NOMO-1 treated with dmso at 0.1 percent for 144 hours (cell line): Measurements from ENCODE around the gene TSHZ3.

Source experiments
- DNase-seq: peaks from one replicate; lab custom pipeline; 2025; ENCODE audit not compliant: unreplicated experiment; lab: John Stamatoyannopoulos, UW

The TSHZ3 gene, protein sequence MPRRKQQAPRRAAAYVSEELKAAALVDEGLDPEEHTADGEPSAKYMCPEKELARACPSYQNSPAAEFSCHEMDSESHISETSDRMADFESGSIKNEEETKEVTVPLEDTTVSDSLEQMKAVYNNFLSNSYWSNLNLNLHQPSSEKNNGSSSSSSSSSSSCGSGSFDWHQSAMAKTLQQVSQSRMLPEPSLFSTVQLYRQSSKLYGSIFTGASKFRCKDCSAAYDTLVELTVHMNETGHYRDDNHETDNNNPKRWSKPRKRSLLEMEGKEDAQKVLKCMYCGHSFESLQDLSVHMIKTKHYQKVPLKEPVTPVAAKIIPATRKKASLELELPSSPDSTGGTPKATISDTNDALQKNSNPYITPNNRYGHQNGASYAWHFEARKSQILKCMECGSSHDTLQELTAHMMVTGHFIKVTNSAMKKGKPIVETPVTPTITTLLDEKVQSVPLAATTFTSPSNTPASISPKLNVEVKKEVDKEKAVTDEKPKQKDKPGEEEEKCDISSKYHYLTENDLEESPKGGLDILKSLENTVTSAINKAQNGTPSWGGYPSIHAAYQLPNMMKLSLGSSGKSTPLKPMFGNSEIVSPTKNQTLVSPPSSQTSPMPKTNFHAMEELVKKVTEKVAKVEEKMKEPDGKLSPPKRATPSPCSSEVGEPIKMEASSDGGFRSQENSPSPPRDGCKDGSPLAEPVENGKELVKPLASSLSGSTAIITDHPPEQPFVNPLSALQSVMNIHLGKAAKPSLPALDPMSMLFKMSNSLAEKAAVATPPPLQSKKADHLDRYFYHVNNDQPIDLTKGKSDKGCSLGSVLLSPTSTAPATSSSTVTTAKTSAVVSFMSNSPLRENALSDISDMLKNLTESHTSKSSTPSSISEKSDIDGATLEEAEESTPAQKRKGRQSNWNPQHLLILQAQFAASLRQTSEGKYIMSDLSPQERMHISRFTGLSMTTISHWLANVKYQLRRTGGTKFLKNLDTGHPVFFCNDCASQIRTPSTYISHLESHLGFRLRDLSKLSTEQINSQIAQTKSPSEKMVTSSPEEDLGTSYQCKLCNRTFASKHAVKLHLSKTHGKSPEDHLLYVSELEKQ

DNA sequence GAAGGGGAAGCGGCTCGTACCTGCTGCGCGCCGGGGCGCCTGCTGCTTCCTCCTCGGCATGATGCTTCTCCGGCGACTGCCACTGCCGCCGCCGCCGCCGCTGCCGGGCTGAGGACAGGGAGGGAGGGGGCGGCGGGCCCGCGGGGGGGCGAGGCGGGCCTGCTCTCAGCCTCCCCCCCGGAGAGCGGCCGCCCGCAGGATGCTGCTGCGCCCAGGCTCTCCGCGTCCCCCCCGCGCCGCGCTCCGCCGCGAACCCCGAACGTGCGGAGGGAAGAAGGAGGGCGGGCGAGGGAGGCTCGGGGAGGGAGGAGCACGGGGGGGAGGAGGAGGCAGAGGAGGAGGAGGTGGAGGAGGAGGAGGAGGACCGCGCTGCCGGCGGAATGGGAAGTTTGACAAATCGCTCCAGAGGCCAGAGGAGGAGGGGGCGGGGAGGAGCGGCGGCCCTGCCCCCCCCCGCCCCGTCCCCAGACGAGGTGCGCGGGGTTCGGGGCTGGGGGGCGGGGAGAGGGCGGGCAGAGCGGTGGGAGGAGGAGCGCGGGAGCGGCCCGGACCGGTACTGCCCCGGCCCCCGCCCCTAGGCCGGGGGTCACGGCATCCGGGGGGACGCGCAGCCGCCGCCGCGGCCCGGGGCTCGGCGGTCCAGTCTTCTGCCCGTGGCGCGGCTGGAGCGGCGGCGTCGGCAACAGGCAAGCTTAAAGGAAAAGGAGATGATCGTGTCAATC is at the start of gene TSHZ3:
Gene TSHZ3, minus strand, starts transcription at position 277 of the 722 bp plus-strand sequence. Its CDS starts 217 bp downstream, at position 60.
- peak; percentile 72 for DNase-seq

DNA sequence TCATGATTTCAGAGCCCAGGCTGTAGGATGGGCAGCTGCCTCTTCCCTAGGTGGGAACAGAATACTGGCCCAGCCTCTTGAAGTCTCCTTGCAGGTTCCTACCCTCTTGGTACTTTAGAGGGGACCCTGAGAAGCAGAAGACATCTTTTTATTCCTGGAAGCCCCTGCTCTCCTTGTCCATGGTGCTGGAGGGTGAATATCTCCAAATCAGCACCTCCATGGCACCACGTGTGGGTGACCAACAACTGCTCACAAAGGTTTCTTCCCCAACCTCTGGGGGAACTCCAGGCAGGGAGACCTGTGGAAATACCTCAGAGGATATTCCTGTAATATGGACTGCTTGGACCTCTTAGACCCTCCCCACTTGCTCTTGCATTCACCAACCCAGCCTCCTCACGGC is 48.1 kb upstream of the TSHZ3 start:
- no peak for DNase-seq

DNA sequence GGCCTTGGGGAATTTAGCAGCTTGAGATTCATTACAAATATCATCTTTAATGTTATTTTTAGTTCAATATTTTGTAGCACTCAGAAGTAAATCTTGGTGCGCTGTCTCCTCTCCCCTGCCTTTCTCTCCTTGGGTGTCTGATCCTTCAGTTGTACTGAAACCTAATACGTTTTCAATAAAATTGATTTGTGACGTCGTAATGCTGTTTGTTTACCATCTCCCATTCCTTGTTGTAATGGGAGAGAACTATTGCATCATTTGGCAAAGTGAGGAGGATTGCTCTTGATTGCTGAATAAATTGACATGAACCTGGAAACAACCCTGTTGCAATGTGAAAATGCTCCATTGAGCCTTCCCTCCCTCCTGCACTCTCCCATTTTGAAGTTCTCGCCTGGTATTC is 43.2 kb upstream of the TSHZ3 start:
- no peak for DNase-seq

DNA sequence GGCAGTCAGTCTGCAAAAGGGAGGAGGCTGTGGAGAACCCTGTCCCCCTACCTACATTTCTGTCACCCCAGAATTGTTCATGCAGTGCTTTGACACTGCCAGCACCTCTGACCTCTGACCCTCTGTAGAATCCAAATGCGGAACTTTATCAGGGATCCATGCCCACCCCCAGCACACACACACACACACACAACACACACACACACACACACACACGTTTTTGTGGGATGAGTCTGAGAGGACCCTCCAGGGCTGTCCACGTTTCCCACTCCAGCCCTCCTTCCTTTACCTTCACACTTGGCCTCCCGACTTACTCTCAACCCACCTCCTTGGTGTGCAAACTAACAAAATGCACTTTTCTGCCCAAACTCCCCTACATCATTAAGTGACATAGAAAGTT is 42.3 kb upstream of the TSHZ3 start:
- DNase-seq, result no peak

DNA sequence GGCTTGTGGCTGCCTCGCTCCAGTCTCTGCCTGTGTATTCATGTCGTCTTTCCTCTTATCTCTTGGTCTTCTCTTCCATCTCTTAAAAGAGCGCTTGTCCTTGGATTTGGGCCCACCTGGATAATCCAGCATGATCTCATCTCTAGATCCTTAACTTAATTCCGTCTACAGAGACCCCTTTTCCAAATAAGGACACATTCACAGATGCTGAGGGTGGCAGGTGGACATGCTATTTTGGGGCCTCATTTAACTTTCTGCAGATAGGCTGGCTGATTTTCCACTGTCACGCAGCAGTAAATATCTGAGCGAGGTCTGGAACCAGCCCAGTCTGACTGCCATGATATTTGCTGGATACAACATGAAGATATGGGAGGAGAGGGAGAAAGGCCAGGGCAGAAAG is 41.5 kb upstream of the TSHZ3 start:
- no peak for DNase-seq

DNA sequence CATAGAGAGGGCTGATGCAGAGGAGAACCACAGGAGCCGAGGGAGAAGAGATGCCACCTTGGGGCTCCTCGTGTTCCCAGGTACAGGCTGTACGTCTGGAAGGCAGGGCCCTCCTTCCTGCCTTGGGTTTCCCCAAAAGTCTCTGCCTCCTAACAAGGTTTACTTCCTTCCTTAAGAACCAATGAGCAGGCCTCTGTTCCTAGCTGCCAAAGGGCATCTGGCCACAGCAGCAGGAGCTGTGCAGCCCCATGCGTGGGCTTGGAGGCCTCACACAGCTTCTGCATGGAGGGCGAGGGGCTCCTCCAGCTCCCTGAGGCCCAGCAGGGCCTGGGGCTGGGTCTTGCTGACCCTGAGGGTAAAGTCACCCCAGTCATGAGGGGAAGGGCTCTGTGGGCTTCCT is 40.6 kb upstream of the TSHZ3 start:
- DNase-seq, result no peak

DNA sequence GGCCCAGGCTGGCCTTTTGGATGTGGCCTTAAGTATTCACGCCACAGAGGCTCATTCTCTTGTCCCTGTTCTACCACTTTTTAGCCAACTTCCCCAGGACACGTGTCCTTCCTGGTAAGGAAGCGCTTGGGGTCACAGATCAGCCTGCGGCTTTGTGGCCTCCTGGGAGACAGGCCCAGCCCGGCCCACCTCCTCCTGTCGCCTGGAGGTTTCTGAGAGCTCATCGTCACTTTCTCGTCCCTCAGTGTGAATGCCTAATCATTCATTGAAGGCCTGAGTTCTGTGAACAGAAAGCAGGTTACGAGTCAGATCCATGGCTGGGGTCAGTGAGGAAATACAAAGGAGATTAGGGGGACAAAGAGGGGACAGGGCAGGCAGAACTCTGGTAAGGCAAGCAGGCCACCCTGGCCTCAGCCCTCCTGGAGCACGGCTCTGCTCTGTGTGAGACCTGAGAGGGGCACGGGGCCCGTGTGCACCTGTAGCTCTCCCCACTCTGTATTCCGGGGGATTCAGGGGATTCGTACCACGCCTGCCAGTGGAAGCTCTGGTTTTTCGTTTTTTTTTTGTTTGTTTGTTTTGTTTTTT is 38.6 kb upstream of the TSHZ3 start:
- no peak for DNase-seq

DNA sequence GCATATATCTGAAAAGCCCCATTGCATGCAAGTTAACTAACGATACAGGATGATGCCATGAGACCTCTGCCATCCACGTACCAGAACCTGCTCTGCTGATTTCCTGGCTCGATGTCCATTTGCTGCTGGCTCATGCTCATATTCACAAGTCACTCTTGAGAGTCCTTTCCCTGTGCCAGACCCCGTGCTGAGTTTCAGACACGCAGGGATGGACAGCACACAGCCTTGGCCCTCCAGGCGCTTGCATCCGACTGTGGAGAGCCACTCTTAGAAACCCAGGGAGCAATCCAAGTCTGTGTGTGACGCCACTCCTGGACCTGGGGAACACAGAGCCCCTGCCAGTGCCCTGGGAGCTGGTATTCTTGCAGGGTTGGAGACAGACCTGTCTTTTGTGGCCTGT is 37.6 kb upstream of the TSHZ3 start:
- DNase-seq, result no peak

DNA sequence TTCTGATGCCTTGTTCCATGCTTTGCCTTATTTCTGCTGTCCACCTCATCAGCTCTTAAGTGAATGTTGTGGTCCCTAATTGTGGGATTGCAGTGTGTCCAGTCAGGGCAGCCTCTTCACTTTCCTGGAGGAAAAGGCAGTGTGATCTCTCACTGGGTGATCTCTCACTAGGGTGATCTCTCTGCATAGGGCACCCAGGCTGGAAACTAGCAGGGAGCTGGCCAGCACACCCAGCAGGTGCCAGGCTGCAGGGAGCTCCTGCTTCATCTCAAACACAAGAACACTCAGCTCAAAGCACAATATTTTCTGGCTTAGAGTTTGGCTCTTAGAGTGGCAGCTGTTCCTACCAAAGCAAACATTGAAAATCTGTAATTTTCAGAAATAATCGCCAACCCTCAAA is 36.5 kb upstream of the TSHZ3 start:
- DNase-seq, result no peak

DNA sequence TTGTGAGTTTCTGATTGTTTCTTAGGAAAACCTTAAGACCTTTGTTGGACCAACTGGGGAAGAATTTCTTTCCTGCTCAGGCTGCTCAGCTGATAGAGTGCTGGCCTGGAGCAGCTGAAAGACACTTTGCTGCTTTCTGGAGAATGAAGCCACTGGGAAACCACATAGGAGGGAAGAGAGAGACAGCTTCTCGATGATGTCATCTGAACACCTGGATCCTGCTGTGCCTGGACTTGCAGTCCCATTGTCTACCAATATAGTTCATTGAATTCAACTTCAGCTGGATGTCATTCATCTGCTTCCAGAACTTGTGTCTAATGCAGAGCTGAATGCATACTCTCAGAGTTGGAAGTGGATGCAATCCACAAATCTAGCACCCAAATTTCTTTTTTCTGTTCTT is 34.3 kb upstream of the TSHZ3 start:
- DNase-seq, result no peak

DNA sequence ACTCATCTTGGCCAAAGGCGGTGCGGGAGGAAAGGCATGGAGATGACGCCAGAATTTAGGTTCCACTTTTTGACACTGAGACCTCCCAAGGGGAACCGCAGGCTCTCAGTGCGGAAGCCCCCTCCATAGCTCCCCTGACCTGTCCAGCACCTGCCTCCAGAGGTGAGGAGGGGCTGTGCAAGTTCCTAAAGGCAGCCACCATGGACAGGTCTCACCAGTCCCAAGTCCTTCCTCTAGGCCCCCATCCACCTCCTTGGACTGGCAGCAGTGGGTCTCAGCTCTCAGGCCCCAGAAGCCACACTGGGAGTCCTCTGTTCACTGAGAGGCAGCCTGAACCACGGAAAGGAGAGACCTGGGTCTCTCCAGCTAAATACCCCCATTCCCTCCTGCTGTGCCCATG is 31.6 kb upstream of the TSHZ3 start:
- no peak for DNase-seq

DNA sequence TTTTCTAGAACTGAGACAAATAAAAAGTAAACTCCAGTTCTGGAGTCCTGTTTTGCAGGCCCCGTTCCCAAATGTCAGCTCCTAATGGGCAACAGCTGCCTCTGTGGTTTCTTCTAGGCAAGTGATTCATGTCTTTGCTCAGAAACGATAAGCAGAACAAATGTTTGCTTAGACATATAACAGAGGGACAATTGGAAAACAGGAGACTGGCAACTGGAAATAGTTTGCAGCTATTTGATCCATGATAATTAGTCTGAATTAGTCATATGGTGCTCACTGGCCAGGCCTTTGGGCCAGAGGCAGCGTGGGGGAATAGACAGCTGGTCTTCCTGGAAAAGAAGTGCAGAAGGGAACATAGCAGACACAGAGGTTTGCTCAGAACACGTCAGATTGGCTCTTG is 29.2 kb upstream of the TSHZ3 start:
- no peak for DNase-seq

DNA sequence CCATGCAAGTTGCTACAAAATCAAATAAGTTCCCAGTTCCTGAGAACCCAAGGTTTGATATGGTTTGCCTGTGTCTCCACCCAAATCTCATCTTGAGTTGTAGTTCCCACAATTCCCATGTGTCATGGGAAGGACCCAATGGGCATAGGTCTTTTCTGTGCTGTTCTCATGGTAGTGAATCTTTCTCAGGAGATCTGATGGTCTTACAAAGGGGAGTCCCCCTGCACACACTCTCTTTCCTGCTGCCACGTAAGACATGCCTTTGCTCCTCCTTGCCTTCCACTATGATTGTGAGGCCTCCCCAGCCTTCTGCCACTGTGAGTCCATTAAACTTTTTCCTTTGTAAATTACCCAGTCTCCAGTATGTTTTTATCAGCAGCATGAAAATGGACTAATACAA is 28.5 kb upstream of the TSHZ3 start:
- DNase-seq, result no peak

DNA sequence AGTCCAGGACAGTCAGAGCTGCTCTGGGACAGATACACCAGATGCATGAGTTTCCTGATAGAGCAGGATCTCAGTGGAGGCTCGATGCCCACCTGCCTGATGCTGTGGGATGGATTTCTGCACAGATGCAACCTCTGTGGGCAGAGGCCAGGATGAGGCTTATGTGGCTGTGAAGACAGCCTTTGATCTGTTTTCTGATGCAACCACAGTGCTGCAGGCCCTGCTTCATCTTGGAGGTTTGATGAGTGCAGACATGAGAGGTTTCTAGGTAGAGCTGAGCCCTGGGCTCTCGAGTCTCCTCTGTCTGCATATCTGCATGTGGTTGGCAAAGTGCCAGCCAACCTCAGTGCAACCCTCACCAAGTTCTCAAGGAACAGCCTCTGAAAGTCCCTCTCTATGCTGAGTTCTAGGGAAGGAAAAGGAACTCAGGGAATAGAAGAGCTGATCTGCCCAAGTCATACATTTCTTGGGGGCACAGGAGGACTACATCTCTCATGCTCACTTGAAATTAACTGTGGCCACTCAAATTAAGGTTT is 23.1 kb upstream of the TSHZ3 start:
- DNase-seq, result no peak

DNA sequence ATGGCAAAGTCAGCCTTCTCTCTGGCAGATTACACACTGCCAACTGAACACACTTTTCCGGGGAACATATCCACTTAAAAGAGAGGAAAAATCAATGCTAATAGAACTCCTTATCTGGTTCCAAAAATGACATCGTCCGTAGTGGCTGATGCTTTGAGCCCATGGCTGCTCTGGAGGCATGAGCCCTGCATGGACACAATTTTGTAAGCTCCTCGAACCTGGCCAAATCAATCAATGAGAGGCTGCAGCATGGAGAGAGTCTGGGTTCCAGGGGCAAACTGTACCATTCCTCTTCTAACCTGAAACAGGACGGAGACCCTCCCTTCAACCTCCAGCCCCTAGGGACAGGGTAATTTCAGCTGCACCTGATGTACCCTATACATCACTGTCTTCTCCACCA is 21.0 kb upstream of the TSHZ3 start:
- no peak for DNase-seq

DNA sequence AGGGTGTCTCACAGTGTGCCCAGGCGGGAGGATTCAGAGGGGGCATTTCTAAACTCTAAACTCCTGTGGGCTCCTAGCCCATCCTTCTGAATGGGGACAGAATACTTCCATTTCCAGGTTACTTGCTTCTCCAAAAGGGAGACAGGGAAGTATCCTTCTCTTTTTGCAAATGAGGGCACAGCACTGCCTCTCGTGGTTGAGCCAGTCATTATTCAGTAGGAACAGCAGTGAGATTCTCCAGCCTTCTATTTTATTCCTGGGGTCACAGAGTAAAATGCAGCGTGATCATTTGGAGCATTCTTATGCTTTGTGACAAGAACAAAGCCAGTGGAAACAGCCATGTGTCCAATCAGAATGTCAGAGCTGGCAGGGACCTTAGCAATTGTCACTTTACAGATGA is 15.7 kb upstream of the TSHZ3 start:
- no peak for DNase-seq

DNA sequence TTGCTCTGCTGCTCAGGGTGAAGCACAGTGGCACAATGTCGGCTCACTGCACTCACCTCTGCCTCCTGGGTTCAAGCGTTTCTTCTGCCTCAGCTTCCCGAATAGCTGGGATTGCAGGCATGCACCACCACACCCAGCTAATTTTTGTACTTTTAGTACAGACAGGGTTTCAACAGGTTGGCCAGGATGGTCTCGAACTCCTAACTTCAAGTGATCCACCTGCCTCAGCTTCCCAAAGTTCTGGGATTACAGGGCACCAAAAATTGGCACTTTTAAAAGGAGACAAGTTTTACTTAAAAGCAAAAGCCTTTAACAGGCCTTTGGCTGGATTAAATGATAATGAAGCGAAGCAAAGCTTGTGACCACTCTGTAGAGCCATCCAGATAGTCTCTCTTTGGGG is 12.5 kb upstream of the TSHZ3 start:
- DNase-seq, result no peak

DNA sequence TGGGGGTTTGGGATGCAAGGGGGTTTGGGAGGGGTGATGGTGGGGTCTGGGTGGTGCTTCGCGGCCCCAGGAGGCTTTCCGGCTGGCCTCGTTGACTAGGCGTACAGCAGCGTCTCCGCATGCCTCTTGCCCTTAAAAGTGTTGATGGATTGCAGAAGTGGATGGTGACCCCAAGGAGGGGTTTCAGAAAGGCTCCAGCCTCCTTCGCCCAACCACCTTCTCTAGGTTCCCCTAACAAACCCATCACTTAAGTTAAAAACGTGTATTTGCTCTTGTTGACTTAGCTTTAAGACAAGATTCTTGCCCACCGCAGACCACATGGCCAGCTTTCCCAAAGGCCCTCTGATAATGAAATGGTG is 8.1 kb upstream of the TSHZ3 start:
- no peak for DNase-seq

DNA sequence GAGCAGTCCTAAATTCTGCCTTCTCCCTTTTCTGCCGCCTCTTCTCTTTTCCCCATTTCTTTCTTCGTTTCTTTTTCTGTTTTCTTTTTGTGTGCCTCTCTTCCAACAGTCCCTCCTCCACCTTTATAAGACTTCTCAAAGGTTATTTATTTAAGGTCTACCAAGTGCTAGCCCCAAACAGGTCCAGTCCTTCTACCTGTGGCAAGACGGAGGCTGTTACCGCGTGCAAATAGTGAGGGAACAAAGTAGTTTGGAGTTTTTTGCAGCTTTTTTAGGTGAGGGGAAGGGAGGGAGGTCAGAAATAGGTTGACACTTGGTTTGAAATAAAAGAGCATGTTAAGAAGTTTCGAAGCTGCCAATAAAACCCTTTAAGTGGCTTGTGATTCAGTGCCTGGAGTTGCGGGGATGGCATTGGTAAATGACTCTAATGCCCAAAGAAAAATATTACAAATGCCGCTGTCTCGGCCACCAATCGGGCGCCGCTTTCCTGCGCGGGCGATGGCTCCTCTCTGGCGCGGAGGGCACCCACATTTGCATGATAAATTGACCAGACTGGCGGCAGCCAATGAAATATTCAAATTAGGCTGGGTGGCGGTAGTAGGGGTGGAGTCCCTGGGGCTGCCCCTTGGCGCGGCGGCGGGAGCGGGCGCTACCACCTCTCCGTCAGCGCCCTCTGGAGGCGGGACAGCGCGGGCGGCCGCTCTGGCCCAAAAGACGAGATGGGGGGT is 7.5 kb upstream of the TSHZ3 start:
- peak; percentile 72 for DNase-seq

DNA sequence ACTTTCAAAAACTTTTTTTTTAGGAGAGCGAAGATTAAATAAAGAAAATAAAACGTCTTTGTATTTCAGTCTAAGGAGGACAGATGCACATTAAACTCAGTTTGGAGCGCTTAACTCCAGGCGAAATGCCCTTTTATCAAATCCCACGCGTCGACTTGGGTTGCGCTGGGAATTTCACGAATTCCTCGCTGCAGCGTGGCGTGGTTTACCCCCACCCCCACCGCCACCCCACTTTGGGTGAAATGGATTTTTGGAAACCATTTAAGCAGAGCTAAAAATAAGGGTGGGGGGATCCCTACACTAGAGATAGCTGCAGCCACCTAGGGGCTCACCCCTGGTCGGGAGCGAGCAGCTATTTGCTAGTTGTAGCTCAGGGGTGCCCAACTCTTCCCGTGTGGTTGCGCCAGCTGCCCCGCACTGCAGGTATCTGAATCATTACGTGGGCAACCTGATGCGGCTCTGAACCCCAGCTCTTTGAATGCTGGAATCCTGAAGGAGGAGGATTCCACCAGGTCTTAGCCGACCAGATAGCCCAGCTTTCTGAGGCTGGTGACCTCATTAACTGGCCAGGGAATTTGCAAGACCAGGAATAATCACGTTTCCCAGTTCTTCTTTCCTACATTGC is 6.5 kb upstream of the TSHZ3 start:
- no peak for DNase-seq
